Measurements from ENCODE around the gene KRT32.
A peak's percentile ranks its signal among the peaks of the same experiment; 100 is the strongest.

KRT32 gene

GRCh38 chr17:41480136-41480535 is 12.9 kb upstream of the KRT32 start:
- TF ChIP-seq CTCF (conservative IDR thresholded peaks at IDR 0.05; ENCODE audit: low read depth, low read length): no peak
- no peak for DNase-seq (ENCODE audit: low read depth)
- H3K4me3 ChIP-seq (ENCODE audit: low read depth, low read length): no peak overlapping the region

- peak; percentile 9 for TF ChIP-seq CTCF (conservative IDR thresholded peaks at IDR 0.05; ENCODE audit: low read depth, low read length)
- no peak overlapping the region for H3K4me3 ChIP-seq (ENCODE audit: low read depth, low read length)
- DNase-seq (ENCODE audit: low read depth): no peak
These were observed 11.1 kb upstream of the KRT32 start for GRCh38 chr17:41478237-41478636.

GRCh38 chr17:41476866-41477815 is 10.0 kb upstream of the KRT32 start:
- no peak for DNase-seq (ENCODE audit: low read depth)
- no peak overlapping the region for H3K4me3 ChIP-seq (ENCODE audit: low read depth, low read length)
- no peak for TF ChIP-seq CTCF (conservative IDR thresholded peaks at IDR 0.05; ENCODE audit: low read depth, low read length)

GRCh38 chr17:41475421-41475820 is 8.2 kb upstream of the KRT32 start:
- H3K4me3 ChIP-seq (ENCODE audit: low read depth, low read length): no peak overlapping the region
- no peak for DNase-seq (ENCODE audit: low read depth)
- TF ChIP-seq CTCF (conservative IDR thresholded peaks at IDR 0.05; ENCODE audit: low read depth, low read length): no peak

- peak; percentile 36 for DNase-seq (ENCODE audit: low read depth)
- TF ChIP-seq CTCF (conservative IDR thresholded peaks at IDR 0.05; ENCODE audit: low read depth, low read length): no peak
- no peak overlapping the region for H3K4me3 ChIP-seq (ENCODE audit: low read depth, low read length)
These were observed 7.7 kb upstream of the KRT32 start for GRCh38 chr17:41474863-41475262.

GRCh38 chr17:41468346-41468745 is 1.2 kb upstream of the KRT32 start:
- no peak for TF ChIP-seq CTCF (conservative IDR thresholded peaks at IDR 0.05; ENCODE audit: low read depth, low read length)
- no peak for DNase-seq (ENCODE audit: low read depth)
- H3K4me3 ChIP-seq (ENCODE audit: low read depth, low read length): no peak overlapping the region

GRCh38 chr17:41467561-41467960 is 375 bp upstream of the KRT32 start:
- DNase-seq (ENCODE audit: low read depth): no peak
- TF ChIP-seq CTCF (conservative IDR thresholded peaks at IDR 0.05; ENCODE audit: low read depth, low read length): no peak
- no peak overlapping the region for H3K4me3 ChIP-seq (ENCODE audit: low read depth, low read length)
